Inferior parietal cortex (tissue), 1 donor: ENCODE results near the gene JARID2.
A peak's percentile ranks its signal among the peaks of the same experiment; 100 is the strongest.

Experiments
- DNase-seq: peaks from one replicate; pipeline ENCODE4 v3.0.0-alpha.2; 2016; ENCODE audit errors: extremely low spot score

Gene JARID2

GRCh38 chr6:15356937-15357336, 111.1 kb downstream of the JARID2 start:
- DNase-seq, result no peak

GRCh38 chr6:15357782-15358181, 111.9 kb downstream of the JARID2 start:
- DNase-seq, result no peak

DNA sequence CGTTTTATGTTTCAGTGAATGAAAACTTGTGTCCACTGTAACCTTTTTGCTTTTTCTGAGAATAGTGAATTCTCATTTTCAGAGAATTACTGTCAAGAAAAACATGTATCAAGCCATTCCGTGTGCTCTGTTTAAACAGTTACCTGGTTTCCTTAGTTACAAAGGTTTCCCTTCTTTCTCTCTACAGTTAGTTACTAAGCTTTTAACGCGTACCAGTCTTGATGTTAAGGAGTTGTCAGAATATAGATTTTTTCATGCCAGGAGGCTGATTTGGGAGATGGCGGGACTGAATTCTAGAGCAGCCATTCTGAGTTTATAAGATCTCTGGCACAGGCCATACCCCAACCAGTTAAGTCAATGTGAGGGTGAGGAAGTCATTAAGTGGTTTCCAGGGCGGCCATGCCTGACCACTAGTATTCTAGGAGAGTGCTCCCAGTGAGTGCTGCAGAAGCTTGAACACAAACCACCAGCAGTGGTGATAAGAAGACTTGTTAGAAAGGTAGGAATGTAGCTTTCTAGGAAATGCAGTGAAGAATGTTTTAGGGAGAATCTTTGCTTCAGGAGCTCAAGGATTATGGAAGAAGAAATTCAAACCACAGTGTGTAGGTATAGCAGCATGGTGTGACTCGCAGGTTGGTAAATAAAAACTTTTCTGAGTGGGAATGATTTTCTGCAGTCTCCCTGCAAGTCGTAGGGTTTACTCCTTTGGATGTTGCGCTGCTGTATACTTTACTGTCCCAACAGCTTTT, 112.9 kb downstream of the JARID2 start:
- DNase-seq, result no peak

GRCh38 chr6:15359335-15359862, 113.5 kb downstream of the JARID2 start:
- DNase-seq, result no peak

DNA sequence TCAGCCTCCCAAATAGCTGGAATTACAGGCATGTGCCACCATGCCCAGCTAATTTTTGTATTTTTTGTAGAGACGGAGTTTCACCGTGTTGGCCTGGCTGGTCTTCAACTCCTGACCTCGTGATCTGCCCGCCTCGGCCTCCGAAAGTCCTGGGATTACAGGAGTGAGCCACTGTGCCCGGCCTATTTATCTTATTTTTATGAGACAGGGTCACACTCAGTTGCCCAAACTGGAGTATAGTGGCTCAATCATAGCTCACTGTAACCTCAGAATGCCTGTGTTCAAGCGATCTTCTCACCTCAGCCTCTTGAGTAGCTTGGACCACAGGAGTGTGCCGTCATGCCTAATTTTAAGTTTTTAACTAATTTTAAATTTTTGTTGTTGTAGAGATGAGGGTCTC, 114.4 kb downstream of the JARID2 start:
- no peak for DNase-seq

GRCh38 chr6:15361197-15361596, 115.3 kb downstream of the JARID2 start:
- DNase-seq, result no peak

GRCh38 chr6:15362274-15363160, 116.6 kb downstream of the JARID2 start:
- no peak for DNase-seq

DNA sequence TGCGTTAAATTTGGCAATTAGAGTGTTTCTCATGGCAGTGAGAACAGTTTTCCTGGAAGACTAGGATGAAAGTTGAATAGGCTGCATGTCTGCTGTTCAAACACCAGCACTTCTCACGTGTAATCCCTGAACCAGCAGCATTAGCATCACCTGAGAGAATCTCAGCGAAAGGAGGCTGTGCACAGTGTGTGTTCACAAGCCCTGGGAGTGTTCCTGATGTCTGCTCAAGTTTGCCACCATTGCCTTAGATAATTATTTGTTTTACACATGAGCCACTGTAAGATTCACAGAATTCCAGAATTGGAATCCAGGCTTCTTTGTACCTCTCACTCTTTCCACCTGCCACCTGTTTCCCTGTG, 117.3 kb downstream of the JARID2 start:
- no peak for DNase-seq

- DNase-seq, result no peak
Observed at GRCh38 chr6:15363523-15364400, 117.9 kb downstream of the JARID2 start.

- no peak for DNase-seq
Observed at GRCh38 chr6:15364401-15365037, 118.7 kb downstream of the JARID2 start.

- DNase-seq, result peak; percentile 72
Observed at GRCh38 chr6:15365273-15365687, 119.4 kb downstream of the JARID2 start.

GRCh38 chr6:15366003-15366535, 120.2 kb downstream of the JARID2 start:
- DNase-seq, result no peak

- DNase-seq, result no peak
Observed at GRCh38 chr6:15366879-15367278, 121.0 kb downstream of the JARID2 start.

- DNase-seq, result no peak
Observed at GRCh38 chr6:15368186-15368585, 122.3 kb downstream of the JARID2 start.

GRCh38 chr6:15368873-15369272, 123.0 kb downstream of the JARID2 start:
- DNase-seq, result no peak

DNA sequence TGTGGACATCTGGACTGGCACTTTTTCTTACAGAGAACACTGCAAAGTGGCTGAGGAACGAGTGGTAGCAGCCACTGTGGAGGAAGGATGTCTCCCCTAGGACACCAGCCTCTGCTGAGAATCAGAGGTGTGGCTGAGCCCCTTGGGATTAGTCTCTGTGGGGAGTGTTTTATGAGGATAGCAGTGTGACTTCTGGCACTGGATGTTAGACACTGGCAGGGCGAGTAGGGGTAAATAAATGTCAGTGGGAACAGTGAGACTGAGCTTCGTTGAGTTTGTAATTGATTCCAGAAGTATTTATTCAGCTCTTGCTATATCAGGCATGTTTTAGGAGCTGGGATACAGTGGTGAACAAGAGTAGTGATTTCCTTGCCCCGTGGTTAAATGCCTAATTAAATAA, 124.0 kb downstream of the JARID2 start:
- no peak for DNase-seq

DNA sequence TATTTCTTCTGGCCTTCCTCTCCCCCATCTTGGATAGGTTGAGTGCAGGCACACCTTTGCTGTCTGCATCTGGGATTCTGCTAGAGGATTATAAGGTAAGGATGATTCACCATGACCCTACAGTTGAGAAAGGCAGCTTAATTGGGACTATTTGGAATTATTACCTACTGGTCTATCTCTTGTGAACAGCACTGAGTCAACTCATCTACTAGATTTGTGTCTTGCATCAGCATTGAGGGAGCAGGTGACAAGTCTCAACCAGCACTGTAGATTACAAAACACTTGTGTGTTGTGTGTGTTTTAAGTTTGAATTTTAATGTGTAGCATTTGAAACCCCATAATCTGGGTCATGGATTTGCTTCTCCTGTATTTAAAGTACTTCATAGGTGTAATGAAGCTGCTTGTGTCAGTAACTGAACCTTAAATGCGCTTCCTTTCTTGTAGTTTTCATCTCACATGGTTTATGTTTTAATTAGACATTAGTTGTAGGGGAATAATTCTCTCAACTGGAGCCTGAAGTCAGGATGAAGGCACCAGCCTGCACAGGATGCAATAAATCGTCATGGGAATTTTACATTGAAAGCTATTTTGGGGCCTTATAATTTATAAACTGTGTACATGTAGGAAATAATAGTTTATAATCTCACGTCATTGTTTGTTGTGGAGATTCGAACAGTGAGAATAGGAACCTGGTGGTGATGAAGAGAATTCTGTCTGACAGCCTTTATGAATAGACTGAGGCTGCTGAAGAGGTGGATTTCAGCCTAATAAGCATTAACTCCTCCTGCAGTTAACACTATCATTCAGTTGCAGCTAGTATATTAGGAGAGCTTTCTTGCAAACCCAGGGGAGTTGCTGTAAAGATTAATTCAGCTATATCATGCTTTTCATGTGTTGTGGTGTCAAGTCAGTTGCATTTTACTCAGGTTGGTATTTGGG, 125.1 kb downstream of the JARID2 start:
- no peak for DNase-seq

GRCh38 chr6:15372932-15373331, 127.1 kb downstream of the JARID2 start:
- DNase-seq, result no peak

DNA sequence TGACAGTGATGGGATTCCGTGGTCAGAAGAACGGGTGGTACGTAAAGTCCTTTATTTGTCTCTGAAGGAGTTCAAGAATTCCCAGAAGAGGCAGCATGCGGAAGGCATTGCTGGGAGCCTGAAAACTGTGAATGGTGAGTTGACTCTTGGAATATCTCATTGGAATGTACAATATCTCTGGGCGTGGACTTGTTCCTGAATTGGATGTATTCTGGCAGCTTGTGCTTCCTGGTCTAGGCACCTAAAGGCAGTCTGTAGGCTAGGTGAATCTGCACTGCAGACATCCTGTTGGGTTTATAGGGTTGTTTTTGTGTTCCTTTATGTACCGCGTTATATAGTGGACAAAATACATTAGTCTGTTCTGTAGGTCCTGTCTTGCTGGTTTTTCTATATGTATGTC, 128.2 kb downstream of the JARID2 start:
- no peak for DNase-seq

DNA sequence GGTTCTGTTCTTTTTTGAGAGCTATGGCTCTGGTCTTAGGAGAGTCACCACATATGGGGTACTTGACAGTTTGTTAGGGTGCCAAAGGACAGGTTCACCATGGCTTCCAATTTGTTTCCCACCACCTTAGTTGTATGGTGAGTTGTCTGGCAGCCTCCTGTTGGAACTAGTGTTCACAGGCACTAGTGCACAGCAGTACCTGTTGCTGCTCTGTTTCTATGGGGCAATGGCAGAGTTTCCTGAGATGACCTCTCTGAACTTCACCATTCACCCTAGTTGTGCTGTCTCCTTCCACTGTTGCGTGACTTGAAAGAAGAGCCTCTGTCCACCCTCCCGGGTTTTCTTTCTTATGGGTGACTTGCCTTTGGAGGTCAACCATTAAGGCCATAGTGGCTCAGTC, 129.1 kb downstream of the JARID2 start:
- no peak for DNase-seq
